ENCODE measurements around the gene NME8.
A peak's percentile ranks its signal among the peaks of the same experiment; 100 is the strongest.

NME8 gene

GRCh38 chr7:37899712-37900247 is 51.4 kb downstream of the NME8 start:
- no peaks in the 10 kb centered on the region for H3K36me3 ChIP-seq (ENCODE audit: control insufficient read depth, insufficient read depth, low read length)
- H3K4me3 ChIP-seq (ENCODE audit: extremely low read depth, insufficient read depth, low read length, poor library complexity, severe bottlenecking), result no peak overlapping the region
- no peaks in the 10 kb centered on the region for H3K9me3 ChIP-seq (ENCODE audit: control insufficient read depth, low read length)
- 89 to 94% methylated on average over 2 to 3 of the region's 3 CpGs for WGBS, 2 experiments (ENCODE audit: insufficient coverage in 2 of 2)
- no peak overlapping the region for H3K27ac ChIP-seq (ENCODE audit: low read depth, low read length, severe bottlenecking)
- H3K4me1 ChIP-seq (ENCODE audit: control insufficient read depth, insufficient read depth, low read length, poor library complexity, severe bottlenecking), result peaks cover 4% of the 10 kb centered on the region

DNA sequence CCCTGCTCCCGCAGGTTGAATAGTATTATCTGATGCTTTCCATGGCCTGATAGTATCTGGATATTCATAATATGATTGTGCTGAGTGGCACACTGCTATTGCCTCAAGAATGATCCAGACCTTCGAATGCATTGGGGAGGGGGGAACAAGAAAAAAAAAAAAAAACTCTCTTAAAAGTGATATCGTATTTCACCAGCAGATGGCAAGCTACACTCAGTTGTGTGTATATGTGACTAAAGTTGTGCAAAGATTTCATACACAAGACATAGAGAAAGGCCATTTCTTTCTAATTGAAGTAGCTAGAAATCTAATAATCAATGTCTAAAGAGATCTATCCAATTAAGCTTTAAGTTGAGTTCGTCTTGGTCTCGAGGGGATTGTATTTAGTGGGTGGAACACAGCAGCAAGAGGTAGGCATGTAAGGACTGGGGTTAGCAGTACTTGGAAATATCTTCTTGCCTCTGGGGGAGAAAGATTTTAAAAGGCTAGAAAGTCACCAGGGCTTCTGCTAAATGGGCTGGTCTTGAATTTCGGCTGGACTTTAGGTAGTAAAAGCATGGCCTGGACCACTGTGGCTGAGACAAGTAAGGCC is 52.9 kb downstream of the NME8 start:
- Histone ChIP-seq H3K9me3 (ENCODE audit: control insufficient read depth, low read length) (no peaks in the 10 kb centered on the region), H3K36me3 (ENCODE audit: control insufficient read depth, insufficient read depth, low read length) (no peaks in the 10 kb centered on the region), H3K4me1 (ENCODE audit: control insufficient read depth, insufficient read depth, low read length, poor library complexity, severe bottlenecking) (peaks cover 4% of the 10 kb centered on the region), H3K27ac (ENCODE audit: low read depth, low read length, severe bottlenecking) (no peak overlapping the region), H3K4me3 (ENCODE audit: extremely low read depth, insufficient read depth, low read length, poor library complexity, severe bottlenecking) (no peak overlapping the region)
- WGBS, 2 experiments (ENCODE audit: insufficient coverage in 2 of 2), result 50 to 53% methylated on average over 1 of the region's 6 CpGs

DNA sequence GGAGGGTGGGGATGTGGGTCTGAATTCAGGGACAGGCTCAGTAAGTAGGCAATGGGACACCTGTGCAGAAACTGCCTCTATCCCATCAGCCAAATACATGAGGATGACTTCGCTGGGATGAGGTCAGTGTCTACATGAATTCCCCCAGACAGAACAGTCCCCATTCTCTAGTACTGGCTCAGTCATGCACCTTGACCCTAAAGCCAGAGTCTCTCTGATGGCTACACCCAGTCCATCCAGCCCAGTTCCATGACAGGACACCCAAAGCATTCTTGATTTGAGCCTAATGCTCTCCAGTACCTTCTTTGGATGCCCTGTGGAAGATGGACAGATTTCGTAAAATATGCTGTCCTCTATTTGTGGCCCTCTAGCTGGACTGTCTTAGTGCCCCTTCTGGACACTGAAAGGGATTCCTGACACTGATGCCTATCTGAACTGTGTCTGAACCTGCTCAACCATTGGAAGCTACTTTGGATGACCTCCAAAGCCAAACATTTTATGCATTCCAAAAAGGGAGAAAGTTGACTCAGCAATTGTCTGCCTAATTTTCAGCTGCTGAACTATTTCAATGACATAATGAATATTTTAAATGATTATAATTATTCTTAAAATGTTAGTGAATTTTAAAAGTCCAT is 53.6 kb downstream of the NME8 start:
- H3K4me1 ChIP-seq (ENCODE audit: control insufficient read depth, insufficient read depth, low read length, poor library complexity, severe bottlenecking), result peaks cover 4% of the 10 kb centered on the region
- 89 to 94% methylated on average over 2 of the region's 2 CpGs for WGBS, 2 experiments (ENCODE audit: insufficient coverage in 2 of 2)
- no peak overlapping the region for H3K27ac ChIP-seq (ENCODE audit: low read depth, low read length, severe bottlenecking)

DNA sequence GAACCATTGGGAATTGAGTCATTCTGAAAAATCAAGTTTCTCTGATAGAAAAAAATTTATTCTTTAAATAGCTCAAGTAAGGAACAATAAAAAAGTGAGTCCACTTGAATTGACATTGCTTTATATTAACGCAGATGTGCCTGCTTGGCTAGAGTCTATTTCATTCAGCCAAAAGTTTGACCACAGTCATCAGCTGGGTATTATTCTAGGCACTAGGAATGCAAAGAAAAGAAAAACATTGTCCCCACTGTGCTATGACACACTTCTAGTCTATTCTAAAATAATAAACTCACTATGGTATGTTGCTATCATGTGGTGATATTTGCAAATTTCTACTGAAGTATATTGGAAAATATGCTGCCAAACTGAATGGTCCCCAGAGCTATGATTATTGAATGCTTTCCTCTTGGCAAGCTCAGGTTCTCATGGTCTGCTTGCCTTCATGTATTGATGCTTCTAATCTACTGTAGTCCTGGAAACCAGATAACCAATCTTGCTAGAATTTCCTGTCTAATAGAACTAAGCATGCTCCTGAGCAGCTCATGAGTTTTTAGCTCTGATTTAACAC is 59.9 kb downstream of the NME8 start:
- WGBS, 2 experiments (ENCODE audit: insufficient coverage in 2 of 2), result 100% methylated on average over 1 of the region's 1 CpG; no CpG with 5 or more reads in 1 of the 2 experiments
- Histone ChIP-seq H3K4me1 (ENCODE audit: control insufficient read depth, insufficient read depth, low read length, poor library complexity, severe bottlenecking) (peaks cover 5% of the 10 kb centered on the region), H3K9me3 (ENCODE audit: control insufficient read depth, low read length) (no peaks in the 10 kb centered on the region), H3K36me3 (ENCODE audit: control insufficient read depth, insufficient read depth, low read length) (no peaks in the 10 kb centered on the region), H3K4me3 (ENCODE audit: extremely low read depth, insufficient read depth, low read length, poor library complexity, severe bottlenecking) (no peak overlapping the region), H3K27ac (ENCODE audit: low read depth, low read length, severe bottlenecking) (peak overlapping the region; percentile 48)

More for the DNA sequence above, 53.6 kb downstream of the NME8 start:
- H3K4me3 ChIP-seq (ENCODE audit: extremely low read depth, insufficient read depth, low read length, poor library complexity, severe bottlenecking), result no peak overlapping the region
- H3K9me3 ChIP-seq (ENCODE audit: control insufficient read depth, low read length), result no peaks in the 10 kb centered on the region
- no peaks in the 10 kb centered on the region for H3K36me3 ChIP-seq (ENCODE audit: control insufficient read depth, insufficient read depth, low read length)

- Histone ChIP-seq H3K27ac (ENCODE audit: low read depth, low read length, severe bottlenecking) (no peak overlapping the region), H3K4me1 (ENCODE audit: control insufficient read depth, insufficient read depth, low read length, poor library complexity, severe bottlenecking) (peaks cover 5% of the 10 kb centered on the region), H3K9me3 (ENCODE audit: control insufficient read depth, low read length) (no peaks in the 10 kb centered on the region), H3K36me3 (ENCODE audit: control insufficient read depth, insufficient read depth, low read length) (no peaks in the 10 kb centered on the region), H3K4me3 (ENCODE audit: extremely low read depth, insufficient read depth, low read length, poor library complexity, severe bottlenecking) (no peak overlapping the region)
- WGBS, 2 experiments (ENCODE audit: insufficient coverage in 2 of 2), result 84 to 100% methylated on average over 1 to 2 of the region's 2 CpGs
Observed at GRCh38 chr7:37912756-37913155, 64.4 kb downstream of the NME8 start.

- WGBS, 2 experiments (ENCODE audit: insufficient coverage in 2 of 2), result 80% methylated on average over 2 of the region's 5 CpGs; no CpG with 5 or more reads in 1 of the 2 experiments
- H3K4me1 ChIP-seq (ENCODE audit: control insufficient read depth, insufficient read depth, low read length, poor library complexity, severe bottlenecking), result no peaks in the 10 kb centered on the region
- no peak overlapping the region for H3K27ac ChIP-seq (ENCODE audit: low read depth, low read length, severe bottlenecking)
- no peak overlapping the region for H3K4me3 ChIP-seq (ENCODE audit: extremely low read depth, insufficient read depth, low read length, poor library complexity, severe bottlenecking)
- H3K9me3 ChIP-seq (ENCODE audit: control insufficient read depth, low read length), result no peaks in the 10 kb centered on the region
- H3K36me3 ChIP-seq (ENCODE audit: control insufficient read depth, insufficient read depth, low read length), result no peaks in the 10 kb centered on the region
Observed at GRCh38 chr7:37915438-37915837, 67.0 kb downstream of the NME8 start.

- WGBS, 2 experiments (ENCODE audit: insufficient coverage in 2 of 2), result 18 to 27% methylated on average over 43 of the region's 57 CpGs
- H3K9me3 ChIP-seq (ENCODE audit: control insufficient read depth, low read length), result no peaks in the 10 kb centered on the region
- H3K27ac ChIP-seq (ENCODE audit: low read depth, low read length, severe bottlenecking), result no peak overlapping the region
- H3K4me1 ChIP-seq (ENCODE audit: control insufficient read depth, insufficient read depth, low read length, poor library complexity, severe bottlenecking), result no peaks in the 10 kb centered on the region
- no peaks in the 10 kb centered on the region for H3K36me3 ChIP-seq (ENCODE audit: control insufficient read depth, insufficient read depth, low read length)
- peak overlapping the region; percentile 46 for H3K4me3 ChIP-seq (ENCODE audit: extremely low read depth, insufficient read depth, low read length, poor library complexity, severe bottlenecking)
Observed at GRCh38 chr7:37916017-37916672, 67.7 kb downstream of the NME8 start.

- Histone ChIP-seq H3K27ac (ENCODE audit: low read depth, low read length, severe bottlenecking) (peak within 1 kb of the TSS; percentile 30), H3K4me3 (ENCODE audit: extremely low read depth, insufficient read depth, low read length, poor library complexity, severe bottlenecking) (peak within 1 kb of the TSS; percentile 46), H3K36me3 (ENCODE audit: control insufficient read depth, insufficient read depth, low read length) (no peaks in the 10 kb centered on the region), H3K4me1 (ENCODE audit: control insufficient read depth, insufficient read depth, low read length, poor library complexity, severe bottlenecking) (no peaks in the 10 kb centered on the region), H3K9me3 (ENCODE audit: control insufficient read depth, low read length) (no peaks in the 10 kb centered on the region)
- WGBS, 2 experiments (ENCODE audit: insufficient coverage in 2 of 2), result 1% methylated on average over 36 to 42 of the region's 46 CpGs
Observed at GRCh38 chr7:37916673-37917660, 68.6 kb downstream of the NME8 start, which contains the start of gene SFRP4. Gene SFRP4, minus strand, starts transcription at chr7:37916817. Its CDS starts 280 bp downstream, at chr7:37916537.

DNA sequence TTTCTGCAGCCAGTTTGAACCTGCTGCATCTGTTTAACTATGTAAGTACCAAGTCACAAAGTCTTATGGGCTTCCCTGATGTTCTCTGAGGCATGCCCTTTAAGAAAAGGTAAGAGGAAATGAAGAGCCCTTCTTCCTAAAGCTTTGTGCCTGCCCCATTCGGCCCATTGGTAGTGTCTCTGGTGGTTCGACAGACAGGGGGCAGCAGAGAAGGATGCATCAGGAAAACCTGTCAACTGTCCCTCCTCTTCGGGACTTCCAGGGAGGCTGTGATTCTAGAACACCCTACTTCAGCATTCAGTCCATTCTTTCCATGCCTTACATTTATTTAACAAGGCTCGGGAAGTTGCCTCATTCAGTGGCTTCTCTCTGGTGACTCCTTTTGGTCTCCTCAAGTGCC is 70.1 kb downstream of the NME8 start:
- Histone ChIP-seq H3K36me3 (ENCODE audit: control insufficient read depth, insufficient read depth, low read length) (no peaks in the 10 kb centered on the region), H3K9me3 (ENCODE audit: control insufficient read depth, low read length) (no peaks in the 10 kb centered on the region), H3K4me3 (ENCODE audit: extremely low read depth, insufficient read depth, low read length, poor library complexity, severe bottlenecking) (no peak overlapping the region), H3K4me1 (ENCODE audit: control insufficient read depth, insufficient read depth, low read length, poor library complexity, severe bottlenecking) (no peaks in the 10 kb centered on the region), H3K27ac (ENCODE audit: low read depth, low read length, severe bottlenecking) (no peak overlapping the region)
- WGBS, 2 experiments (ENCODE audit: insufficient coverage in 2 of 2), result 74 to 90% methylated on average over 2 to 4 of the region's 4 CpGs
